Natural killer cell (primary cell): ENCODE results near the gene TMEM184A. TPM values are rescaled to one million over a fixed set of nuclear protein-coding genes. Genes with fewer than 3 reads are reported as not detected.

ENCODE experiments used
- ATAC-seq, 3 donors: fragments of 150-1000 bp in 2 of 3; fragments of 200-7000 bp in 1 of 3; cut with Tn5 transposase; 1 replicate in 1 of 3; 2 replicates in 2 of 3; pipeline ENCODE4 v1.10.0; 2021; ENCODE audit warnings: mild to moderate bottlenecking in 2 of 3, moderate library complexity in 2 of 3
- DNase-seq, 2 donors: peaks; one replicate each; pipeline versions ENCODE4 v3.0.0 to v3.0.0-alpha.2; 2013 to 2021; ENCODE audit warnings: mixed read lengths in 1 of 2
- H3K27ac ChIP-seq: one replicate; pipeline ENCODE4 v1.5.1; 2013; ENCODE audit warnings: mild to moderate bottlenecking, low read length
- H3K27me3 ChIP-seq: one replicate; pipeline ENCODE4 v1.6.1; 2013; ENCODE audit warnings: low read length; ENCODE audit not compliant: control insufficient read depth, insufficient read depth
- H3K36me3 ChIP-seq: one replicate; pipeline ENCODE4 v1.6.1; 2013; ENCODE audit warnings: low read length; ENCODE audit not compliant: control insufficient read depth, insufficient read depth
- H3K4me1 ChIP-seq: one replicate; pipeline ENCODE4 v1.6.1; 2013; ENCODE audit warnings: low read length; ENCODE audit not compliant: control insufficient read depth, insufficient read depth
- H3K4me3 ChIP-seq: one replicate; pipeline ENCODE4 v1.5.1; 2013; ENCODE audit warnings: low read length
- H3K9me3 ChIP-seq: one replicate; pipeline ENCODE4 v1.6.1; 2013; ENCODE audit warnings: low read length; ENCODE audit not compliant: control insufficient read depth, insufficient read depth
- H3K27ac Mint-ChIP-seq, 2 donors: one replicate each; pipeline ENCODE4 v1.8.0; 2022; ENCODE audit warnings: mild to moderate bottlenecking in 2 of 2, mixed read lengths in 2 of 2, moderate library complexity in 1 of 2
- H3K27me3 Mint-ChIP-seq, 2 donors: one replicate each; pipeline ENCODE4 v1.8.0; 2022; ENCODE audit warnings: low read depth in 2 of 2, mixed read lengths in 2 of 2
- H3K36me3 Mint-ChIP-seq: one replicate; pipeline ENCODE4 v1.8.0; 2022; ENCODE audit warnings: mixed read lengths
- H3K4me1 Mint-ChIP-seq, 2 donors: one replicate each; pipeline ENCODE4 v1.8.0; 2022; ENCODE audit warnings: mixed read lengths in 2 of 2
- H3K4me3 Mint-ChIP-seq: one replicate; pipeline ENCODE4 v1.8.0; 2022; ENCODE audit warnings: mild to moderate bottlenecking, moderate library complexity, mixed read lengths
- H3K9me3 Mint-ChIP-seq, 2 donors: one replicate each; pipeline ENCODE4 v1.8.0; 2022; ENCODE audit warnings: mixed read lengths in 2 of 2
- CTCF ChIP-seq: fragments of 200-600 bp; IDR thresholded peaks from one replicate; pipeline ENCODE4 v1.8.0; 2022; ENCODE audit warnings: antibody characterized with exemption
- WGBS: methylation state at CpG from one replicate; pipeline ENCODE4 v1.1.7; 2013; ENCODE audit warnings: missing lambda C conversion rate; ENCODE audit not compliant: insufficient coverage; 5-methylcytosine and 5-hydroxymethylcytosine counted together
- intact Hi-C: fragments of 100-400 bp; cut with micrococcal nuclease; formaldehyde crosslinking; loops from one replicate; pipeline ENCODE4 v1.14.2; 2022
- total RNA-seq, 4 donors: library from RNA; stranded (reverse); fragments of 120-200 nt in 1 of 4; gene quantifications; one replicate each; pipeline versions ENCODE4 v1.2.3 to v1.2.4, GENCODE V29; 2013 to 2022

TMEM184A gene
- total RNA-seq, 3 donors from 2014 or later (not counting 1 experiment from before 2014, with no cell fraction given), result 0.14 TPM; not detected in 2

- H3K4me3 Mint-ChIP-seq, result no peak overlapping the region
- intact Hi-C loops, result no loop called here
- H3K27ac Mint-ChIP-seq, result no peak overlapping the region
- DNase-seq (no peak), ATAC-seq (no peak)
- H3K9me3 ChIP-seq, result no peaks in the 10 kb centered on the region
- no peaks in the 10 kb centered on the region for H3K27me3 ChIP-seq
- TF ChIP-seq CTCF, result no peak
- WGBS, result 87% methylated on average over 28 of the region's 28 CpGs
- H3K4me1 Mint-ChIP-seq, result peaks cover 0 to 10% of the 10 kb centered on the region in 2 donors
- H3K27ac ChIP-seq, result no peak overlapping the region
- H3K36me3 Mint-ChIP-seq, result no peaks in the 10 kb centered on the region
- no peak overlapping the region for H3K4me3 ChIP-seq
- H3K36me3 ChIP-seq, result no peaks in the 10 kb centered on the region
- peaks cover 0 to 2% of the 10 kb centered on the region in 2 donors for H3K27me3 Mint-ChIP-seq
- H3K9me3 Mint-ChIP-seq, result no peaks in the 10 kb centered on the region
- peaks cover 4% of the 10 kb centered on the region for H3K4me1 ChIP-seq
These were observed 3.9 kb upstream of the TMEM184A start for GRCh38 chr7:1559626-1560590.

GRCh38 chr7:1558841-1559625, 3.0 kb upstream of the TMEM184A start:
- intact Hi-C loops, result no loop called here
- Mint-ChIP-seq H3K9me3 (no peaks in the 10 kb centered on the region), H3K36me3 (no peaks in the 10 kb centered on the region), H3K4me1 (peaks cover 0 to 12% of the 10 kb centered on the region in 2 donors), H3K4me3 (no peak overlapping the region), H3K27me3 (peaks cover 0 to 2% of the 10 kb centered on the region in 2 donors), H3K27ac (no peak overlapping the region)
- Histone ChIP-seq H3K4me1 (peaks cover 4% of the 10 kb centered on the region), H3K27ac (no peak overlapping the region), H3K4me3 (no peak overlapping the region), H3K36me3 (no peaks in the 10 kb centered on the region), H3K27me3 (no peaks in the 10 kb centered on the region), H3K9me3 (no peaks in the 10 kb centered on the region)
- no peak for TF ChIP-seq CTCF
- ATAC-seq, result no peak
- WGBS, result 93% methylated on average over 32 of the region's 32 CpGs
- no peak for DNase-seq

GRCh38 chr7:1558181-1558811, 2.3 kb upstream of the TMEM184A start:
- intact Hi-C loops, result no loop called here
- Mint-ChIP-seq H3K4me1 (peaks cover 0 to 12% of the 10 kb centered on the region in 2 donors), H3K36me3 (no peaks in the 10 kb centered on the region), H3K4me3 (no peak overlapping the region), H3K9me3 (no peaks in the 10 kb centered on the region), H3K27ac (no peak overlapping the region), H3K27me3 (peaks cover 0 to 2% of the 10 kb centered on the region in 2 donors)
- TF ChIP-seq CTCF, result no peak
- no peaks in the 10 kb centered on the region for H3K9me3 ChIP-seq
- H3K4me3 ChIP-seq, result no peak overlapping the region
- peaks cover 4% of the 10 kb centered on the region for H3K4me1 ChIP-seq
- no peak overlapping the region for H3K27ac ChIP-seq
- DNase-seq (no peak), ATAC-seq (peak in 1 of 3 donors; percentile 17)
- H3K27me3 ChIP-seq, result no peaks in the 10 kb centered on the region
- H3K36me3 ChIP-seq, result no peaks in the 10 kb centered on the region
- WGBS, result 80% methylated on average over 24 of the region's 24 CpGs
